Activated T-helper 1 cell treated with anti-CD3 and anti-CD28 coated beads, Interleukin-2, amount 50 U/mL, for 16 hours (primary cell): ENCODE results near the gene NDUFS4.
"Not testable (repeated sequence)": the region's sequence is repeated elsewhere in the genome, so short reads cannot be mapped to it uniquely, and the experiment has no call there.

Experiments used
- DNase-seq, 2 donors: peaks; one replicate each; pipeline ENCODE4 v3.0.0-alpha.2; 2020; ENCODE audit warnings: low read depth in 1 of 2, low spot score in 1 of 2

Gene NDUFS4

GRCh38 chr5:53560506-53561191 lies at the start of gene NDUFS4:
Gene NDUFS4, plus strand, starts transcription at chr5:53560639. Its CDS starts 24 bp downstream, at chr5:53560663.
- DNase-seq = peak; percentile 55 to 56

GRCh38 chr5:53512539-53512938 lies 47.9 kb upstream of the NDUFS4 start:
- DNase-seq = no peak

DNA sequence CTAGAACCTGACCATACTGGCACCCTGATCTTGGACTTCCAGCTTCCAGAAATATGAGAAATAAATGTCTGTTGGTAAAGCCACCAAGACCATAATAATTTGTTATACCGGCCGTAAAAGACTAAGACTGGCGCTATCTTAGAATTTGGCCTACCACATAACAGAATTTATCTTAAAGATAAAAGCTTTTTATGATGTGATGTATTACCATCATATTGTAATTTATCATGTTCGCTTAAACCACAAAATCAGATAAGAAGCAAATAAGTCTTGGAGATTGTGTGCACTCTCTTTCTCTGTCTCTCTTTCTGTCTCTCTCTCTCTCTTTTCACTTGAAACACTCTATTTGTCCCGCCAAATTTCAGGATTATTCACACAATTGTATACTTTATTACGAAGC lies 44.5 kb upstream of the NDUFS4 start:
- no peak for DNase-seq

GRCh38 chr5:53520813-53521212 lies 39.6 kb upstream of the NDUFS4 start:
- no peak for DNase-seq

GRCh38 chr5:53537711-53538110 lies 22.7 kb upstream of the NDUFS4 start:
- DNase-seq = no peak

GRCh38 chr5:53540739-53541138 lies 19.7 kb upstream of the NDUFS4 start:
- not testable (repeated sequence) for DNase-seq

DNA sequence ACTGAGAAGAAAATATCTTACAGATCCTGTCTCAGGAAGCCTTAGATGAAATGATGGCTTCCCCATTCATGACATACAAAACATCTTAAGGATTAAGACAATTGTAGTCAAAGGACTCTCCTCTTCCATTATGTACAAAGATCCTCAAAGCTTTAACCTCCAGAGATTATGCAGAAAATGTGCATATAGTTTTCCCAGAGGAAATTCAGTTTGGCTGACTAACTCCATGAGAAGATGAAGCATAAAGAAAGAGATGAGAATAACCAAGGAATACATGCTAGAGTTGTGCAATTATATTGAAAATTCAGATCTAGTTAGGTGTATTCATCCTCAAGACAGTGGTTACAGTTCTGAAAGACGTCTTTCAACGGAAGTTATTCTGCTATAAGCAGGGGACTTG lies 18.6 kb upstream of the NDUFS4 start:
- DNase-seq = no peak

DNA sequence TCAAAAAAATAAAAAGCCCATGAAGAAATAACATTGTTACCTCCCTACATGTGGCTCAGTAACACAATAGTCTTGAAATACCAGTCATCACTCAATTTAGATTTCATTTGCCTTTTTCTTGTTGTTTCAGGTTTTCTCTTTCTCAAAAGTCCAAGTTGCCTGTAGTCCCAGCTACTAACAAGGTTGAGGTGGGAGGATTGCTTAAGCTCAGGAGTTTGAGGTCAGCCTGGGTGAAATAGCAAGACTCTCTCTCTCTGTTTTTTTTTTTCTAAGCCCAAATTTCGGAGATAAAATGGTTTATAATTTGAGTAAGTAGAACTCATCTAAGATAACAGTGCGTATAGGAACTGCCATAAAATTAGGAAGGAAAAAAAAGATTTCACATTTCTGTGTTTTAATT lies 17.5 kb upstream of the NDUFS4 start:
- DNase-seq = no peak

- DNase-seq = no peak
Measured at GRCh38 chr5:53543401-53543800, 17.0 kb upstream of the NDUFS4 start.

- DNase-seq = no peak
Measured at GRCh38 chr5:53545744-53546143, 14.7 kb upstream of the NDUFS4 start.

GRCh38 chr5:53547226-53547625 lies 13.2 kb upstream of the NDUFS4 start:
- no peak for DNase-seq

DNA sequence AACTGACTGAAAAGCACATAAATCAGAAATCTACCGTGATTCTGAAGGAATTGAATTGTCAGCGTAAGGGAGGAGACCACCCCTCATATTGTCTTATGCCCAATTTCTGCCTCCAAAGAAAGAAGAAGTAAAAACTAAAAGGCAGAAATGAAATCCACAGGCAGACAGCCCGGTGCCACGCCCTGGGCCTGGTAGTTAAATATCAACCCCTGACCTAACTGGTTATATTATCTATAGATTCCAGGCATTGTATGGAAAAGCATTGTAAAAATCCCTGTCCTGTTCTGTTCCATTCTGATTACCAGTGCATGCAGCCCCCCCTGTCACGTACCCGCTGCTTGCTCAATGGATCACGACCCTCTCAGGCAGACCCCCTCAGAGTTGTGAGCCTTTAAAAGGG lies 11.9 kb upstream of the NDUFS4 start:
- DNase-seq = not testable (repeated sequence)

- no peak for DNase-seq
Measured at GRCh38 chr5:53549792-53550191, 10.6 kb upstream of the NDUFS4 start.

GRCh38 chr5:53552561-53552960 lies 7.9 kb upstream of the NDUFS4 start:
- no peak for DNase-seq

DNA sequence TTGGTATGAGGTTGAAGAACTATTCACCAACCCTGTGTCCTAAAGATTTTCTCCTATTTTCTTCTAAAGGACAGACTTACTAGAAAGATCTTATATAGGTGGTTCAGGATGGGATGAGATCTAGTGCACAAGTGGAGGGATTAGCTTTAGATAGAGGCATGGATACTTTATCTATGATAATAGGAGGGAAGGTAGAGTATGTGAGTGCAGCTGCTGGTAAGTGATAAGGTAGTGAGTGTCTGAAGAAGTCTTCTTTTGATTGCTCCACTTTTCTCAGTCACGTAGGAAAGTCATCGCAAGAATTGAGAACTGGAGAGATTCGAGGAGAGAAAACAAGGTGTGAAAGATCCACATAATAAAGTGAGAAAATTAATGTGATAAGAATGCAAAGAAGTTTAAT lies 6.0 kb upstream of the NDUFS4 start:
- no peak for DNase-seq

- no peak for DNase-seq
Measured at GRCh38 chr5:53555160-53555559, 5.3 kb upstream of the NDUFS4 start.

DNA sequence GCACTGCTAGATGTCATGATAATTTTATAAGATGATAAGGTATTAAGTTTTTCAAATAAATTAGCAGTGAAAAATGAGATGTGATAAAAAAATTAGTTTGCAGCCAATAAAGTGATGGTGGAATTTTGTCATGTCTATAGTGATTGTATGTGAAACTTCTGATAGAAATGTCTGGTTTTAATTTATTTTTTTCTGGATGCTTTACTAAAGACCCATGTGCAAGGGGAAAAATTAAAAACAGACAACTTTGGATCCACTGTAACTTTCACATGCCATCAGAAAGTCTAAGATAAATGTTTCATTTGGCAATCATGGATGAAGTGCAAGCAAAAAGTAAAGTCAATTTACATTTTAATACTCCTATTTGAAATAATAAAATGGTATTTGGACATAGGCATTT lies 4.4 kb upstream of the NDUFS4 start:
- DNase-seq = no peak

GRCh38 chr5:53557386-53557785 lies 3.1 kb upstream of the NDUFS4 start:
- DNase-seq = no peak

- no peak for DNase-seq
Measured at GRCh38 chr5:53558966-53559365, 1.5 kb upstream of the NDUFS4 start.

DNA sequence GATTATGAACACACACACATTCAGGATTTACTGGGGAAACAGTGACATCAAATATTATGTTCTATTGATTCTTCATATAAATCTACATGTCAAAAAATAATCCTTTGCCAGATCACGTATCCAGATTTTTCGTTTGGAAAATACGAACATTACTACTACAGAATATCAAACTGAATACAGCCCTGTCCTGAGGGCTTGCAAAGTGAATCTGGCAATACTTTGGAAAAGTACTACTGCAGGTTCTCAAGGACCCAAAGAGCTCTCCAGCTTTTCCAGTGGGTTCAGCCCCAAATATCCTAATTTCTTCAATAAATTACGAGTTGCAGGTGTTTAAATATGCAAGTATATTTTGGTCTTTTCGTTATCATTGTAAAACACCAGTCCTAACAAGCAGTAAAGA lies 411 bp upstream of the NDUFS4 start:
- DNase-seq = no peak

DNA sequence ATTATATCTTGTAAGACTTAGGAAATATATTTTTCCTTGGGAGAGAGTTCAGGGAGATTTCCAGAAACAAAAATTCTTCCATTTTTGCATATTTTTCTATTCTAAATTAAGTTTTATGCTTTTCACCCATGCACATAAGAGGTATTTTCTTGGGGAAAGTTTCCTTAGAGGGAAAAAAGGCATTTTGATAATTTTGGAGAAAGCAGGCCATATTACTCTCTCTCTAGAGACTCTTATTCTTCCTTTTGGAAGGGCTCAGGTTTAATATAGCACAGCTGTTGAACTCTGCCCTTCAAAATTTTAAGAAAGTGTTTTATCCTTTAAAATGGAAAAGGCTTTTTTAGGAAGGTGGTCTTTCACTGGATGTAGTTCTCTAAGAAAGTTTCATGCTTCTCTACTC lies 8.0 kb downstream of the NDUFS4 start:
- DNase-seq = no peak

GRCh38 chr5:53568871-53569270 lies 8.4 kb downstream of the NDUFS4 start:
- no peak for DNase-seq

DNA sequence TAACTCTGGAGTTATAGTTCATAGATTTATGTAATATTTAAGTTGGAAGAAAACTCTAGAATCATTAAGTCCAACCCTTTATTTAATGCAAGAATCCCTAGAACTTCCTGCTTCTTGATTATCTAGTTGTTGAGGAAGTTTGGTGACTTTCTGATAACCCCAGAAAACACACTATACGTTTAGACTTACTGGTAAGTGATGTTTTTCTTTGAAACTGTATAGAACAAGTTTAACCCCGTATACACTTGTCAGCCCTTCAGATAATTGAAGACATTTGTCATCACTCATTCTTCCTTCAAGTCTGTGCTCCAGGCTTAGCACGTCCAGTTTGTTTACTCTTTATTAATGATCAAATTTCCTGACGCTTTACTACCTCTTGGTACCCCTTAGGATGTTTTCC lies 9.0 kb downstream of the NDUFS4 start:
- no peak for DNase-seq

DNA sequence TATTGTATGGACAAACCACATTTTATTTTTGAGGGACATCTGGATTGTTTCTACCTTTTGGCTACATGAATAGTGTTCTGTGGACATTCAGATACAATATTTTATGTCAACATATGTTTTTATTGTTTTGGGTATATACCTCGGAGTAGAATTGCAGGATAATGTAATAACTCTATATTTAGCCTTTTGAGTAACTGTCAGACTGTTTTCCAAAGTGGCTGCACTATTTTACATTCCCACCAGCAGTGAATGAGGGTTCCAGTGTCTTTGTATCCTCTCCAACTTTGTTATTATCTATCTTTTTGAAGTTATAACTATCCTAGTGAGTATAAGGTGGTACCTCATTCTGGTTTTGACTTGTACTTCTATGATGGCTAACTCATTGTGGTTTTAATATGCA lies 11.0 kb downstream of the NDUFS4 start:
- DNase-seq = no peak
